H1 (cell line): Measurements from ENCODE around the gene OBSCN. TPM values are rescaled to one million over a fixed set of nuclear protein-coding genes. Genes with fewer than 3 reads are reported as not detected.

Source experiments
- CTCF ChIA-PET: fragments of 300-600 bp; sonication (Branson Sonifier 250); formaldehyde crosslinking; loops from one replicate; lab custom pipeline; 2021; ENCODE audit not compliant: partially characterized antibody; lab: Charles Lee
- POLR2A ChIA-PET: fragments of 300-600 bp; sonication (Branson Sonifier 250); formaldehyde crosslinking; loops from one replicate; lab custom pipeline; 2021; ENCODE audit warnings: inconsistent platforms; ENCODE audit not compliant: partially characterized antibody; lab: Charles Lee
- DNase-seq, 2 experiments: peaks; one replicate each; pipeline versions ENCODE4 v3.0.0 to v3.0.0-alpha.2; 2010 to 2022; ENCODE audit warnings: low spot score in 2 of 2, low read depth in 1 of 2, mixed read lengths in 1 of 2
- FAIRE-seq: peaks from 2 replicates; lab custom pipeline; 2011; peaks lifted over from hg19 to GRCh38; lab: Jason Lieb, UNC
- H2AFZ ChIP-seq: 2 replicates; pipeline ENCODE4 v1.8.1; 2012; ENCODE audit warnings: low read length, inconsistent platforms
- H2AK5ac ChIP-seq: 2 replicates; pipeline ENCODE4 v1.6.1; 2013; ENCODE audit warnings: low read depth, low read length
- H2BK120ac ChIP-seq: replicated peaks from 2 replicates; pipeline ENCODE3; 2013; ENCODE audit warnings: low read depth, low read length, inconsistent platforms
- H2BK12ac ChIP-seq: 2 replicates; pipeline ENCODE4 v1.6.1; 2013; ENCODE audit warnings: low read depth, low read length
- H2BK15ac ChIP-seq: 2 replicates; pipeline ENCODE4 v1.6.1; 2013; ENCODE audit warnings: low read length
- H2BK20ac ChIP-seq: 2 replicates; pipeline ENCODE4 v1.6.1; 2013; ENCODE audit warnings: low read length
- H2BK5ac ChIP-seq: 2 replicates; pipeline ENCODE4 v1.6.1; 2013; ENCODE audit warnings: low read depth, low read length
- H3K14ac ChIP-seq: 2 replicates; pipeline ENCODE4 v1.6.1; 2013; ENCODE audit warnings: inconsistent platforms; ENCODE audit not compliant: insufficient read length
- H3K18ac ChIP-seq: 2 replicates; pipeline ENCODE4 v1.6.1; 2013; ENCODE audit warnings: low read length; ENCODE audit errors: extremely low read depth
- H3K23ac ChIP-seq: 2 replicates; pipeline ENCODE4 v1.6.1; 2013; ENCODE audit warnings: inconsistent platforms; ENCODE audit not compliant: insufficient read length
- H3K23me2 ChIP-seq: 2 replicates; pipeline ENCODE4 v1.6.1; 2013; ENCODE audit warnings: low read depth, low read length
- H3K27ac ChIP-seq: 2 replicates; pipeline ENCODE4 v1.6.1; 2011; ENCODE audit warnings: low read depth, low read length, inconsistent platforms
- H3K27me3 ChIP-seq, 4 experiments: replicated peaks in 1 of 4; 1 replicate in 1 of 4; 2 replicates in 3 of 4; pipeline versions ENCODE4 v1.6.1 to v1.8.1; 2011 to 2013; ENCODE audit warnings: low read length in 3 of 4, mild to moderate bottlenecking in 3 of 4, inconsistent platforms in 2 of 4, mixed read lengths in 2 of 4, moderate library complexity in 1 of 4; ENCODE audit not compliant: control insufficient read depth in 3 of 4, insufficient read depth in 3 of 4; ENCODE audit errors: extremely low read depth in 1 of 4
- H3K36me3 ChIP-seq, 4 experiments: 2 replicates each; pipeline versions ENCODE4 v1.6.1 to v1.8.1; 2011 to 2013; ENCODE audit warnings: mild to moderate bottlenecking in 4 of 4, low read length in 3 of 4, moderate library complexity in 2 of 4, control low read depth in 1 of 4, inconsistent platforms in 1 of 4; ENCODE audit not compliant: insufficient read depth in 4 of 4, control insufficient read depth in 2 of 4
- H3K4ac ChIP-seq: replicated peaks from 2 replicates; pipeline ENCODE3; 2013; ENCODE audit warnings: low read length, low read depth, mixed read lengths, inconsistent platforms; ENCODE audit not compliant: insufficient read length
- H3K4me1 ChIP-seq, 4 experiments: replicated peaks in 1 of 4; 1 replicate in 1 of 4; 2 replicates in 3 of 4; pipeline versions ENCODE4 v1.6.1 to v1.8.1; 2011 to 2013; ENCODE audit warnings: low read length in 3 of 4, inconsistent platforms in 2 of 4, mixed read lengths in 1 of 4; ENCODE audit not compliant: insufficient read depth in 4 of 4, control insufficient read depth in 3 of 4
- H3K4me2 ChIP-seq, 2 experiments: 2 replicates each; pipeline versions ENCODE4 v1.6.1 to v1.8.1; 2011 to 2013; ENCODE audit warnings: low read depth in 2 of 2, low read length in 2 of 2, control low read depth in 1 of 2, inconsistent platforms in 1 of 2, mild to moderate bottlenecking in 1 of 2; ENCODE audit not compliant: insufficient read depth in 1 of 2
- H3K4me3 ChIP-seq, 4 experiments: fragments of 200-600, 300-600 bp in 1 of 4; sonication (generic), shearing (Covaris generic), sonication (Bioruptor Twin) in 1 of 4; 2 replicates each; pipeline versions ENCODE4 v1.5.1 to v1.8.1; 2011 to 2016; ENCODE audit warnings: low read length in 4 of 4, low read depth in 3 of 4, control low read depth in 2 of 4, inconsistent platforms in 2 of 4, mild to moderate bottlenecking in 2 of 4, mixed read lengths in 1 of 4, moderate library complexity in 1 of 4; ENCODE audit not compliant: insufficient read depth in 2 of 4; ENCODE audit errors: extremely low read depth in 1 of 4
- H3K56ac ChIP-seq: replicated peaks from 2 replicates; pipeline ENCODE3; 2013; ENCODE audit warnings: low read depth, mild to moderate bottlenecking, mixed read lengths, low read length, inconsistent platforms; ENCODE audit not compliant: insufficient read length
- H3K79me1 ChIP-seq: 2 replicates; pipeline ENCODE4 v1.6.1; 2013; ENCODE audit warnings: low read depth, low read length, control low read depth
- H3K79me2 ChIP-seq, 2 experiments: 2 replicates each; pipeline versions ENCODE4 v1.6.1 to v1.8.1; 2012 to 2013; ENCODE audit warnings: low read length in 2 of 2, mild to moderate bottlenecking in 2 of 2, inconsistent platforms in 1 of 2; ENCODE audit not compliant: insufficient read depth in 2 of 2, control insufficient read depth in 1 of 2
- H3K9ac ChIP-seq, 4 experiments: replicated peaks in 1 of 4; 1 replicate in 1 of 4; 2 replicates in 3 of 4; pipeline versions ENCODE4 v1.6.1 to v1.8.1; 2011 to 2013; ENCODE audit warnings: low read depth in 3 of 4, low read length in 3 of 4, control low read depth in 2 of 4, mild to moderate bottlenecking in 2 of 4, moderate library complexity in 2 of 4, inconsistent platforms in 1 of 4; ENCODE audit errors: extremely low read depth in 1 of 4
- H3K9me3 ChIP-seq, 2 experiments: 2 replicates each; pipeline versions ENCODE4 v1.6.1 to v1.8.1; 2012 to 2013; ENCODE audit warnings: mild to moderate bottlenecking in 2 of 2, moderate library complexity in 2 of 2, control low read depth in 1 of 2, inconsistent platforms in 1 of 2, low read depth in 1 of 2, low read length in 1 of 2, mixed read lengths in 1 of 2; ENCODE audit not compliant: insufficient read depth in 2 of 2
- H4K20me1 ChIP-seq, 2 experiments: replicated peaks in 1 of 2; 2 replicates each; pipeline versions ENCODE3 to v1.8.1; 2011 to 2013; ENCODE audit warnings: inconsistent platforms in 2 of 2, low read length in 2 of 2, mild to moderate bottlenecking in 1 of 2; ENCODE audit not compliant: insufficient read depth in 2 of 2, control insufficient read depth in 1 of 2
- H4K5ac ChIP-seq: 2 replicates; pipeline ENCODE4 v1.6.1; 2013; ENCODE audit warnings: low read length, low read depth, mixed read lengths, inconsistent platforms; ENCODE audit not compliant: insufficient read length
- H4K8ac ChIP-seq: 2 replicates; pipeline ENCODE4 v1.8.0; 2013; ENCODE audit warnings: mild to moderate bottlenecking, moderate library complexity, low read length, inconsistent platforms; ENCODE audit not compliant: insufficient read depth; ENCODE audit errors: extremely low read depth
- H4K91ac ChIP-seq: replicated peaks from 2 replicates; pipeline ENCODE3; 2013; ENCODE audit warnings: low read length, mixed read lengths, inconsistent platforms; ENCODE audit not compliant: insufficient read length
- CBX5 ChIP-seq: fragments of 300-800, 300-1000 bp; sonication (generic); IDR thresholded peaks from 2 replicates; pipeline ENCODE4 v1.7.1; 2016; ENCODE audit warnings: antibody characterized with exemption, low read length, low read depth
- CEBPB ChIP-seq: IDR thresholded peaks from 2 replicates; pipeline ENCODE4 v1.6.1; 2012; ENCODE audit warnings: low read depth, low read length
- CHD2 ChIP-seq: IDR thresholded peaks from 2 replicates; pipeline ENCODE4 v1.6.1; 2012; ENCODE audit warnings: low read length, improper control_type of control experiment
- CTBP2 ChIP-seq: IDR thresholded peaks from 2 replicates; pipeline ENCODE4 v1.7.0; 2011; ENCODE audit warnings: borderline replicate concordance, mild to moderate bottlenecking, moderate library complexity, mixed read lengths, low read length; ENCODE audit not compliant: insufficient read depth, insufficient read length
- EP300 ChIP-seq, 2 experiments: IDR thresholded peaks; 1 replicate in 1 of 2; 2 replicates in 1 of 2; pipeline ENCODE4 v1.6.1; 2011 to 2012; ENCODE audit warnings: low read depth in 2 of 2, low read length in 2 of 2, mild to moderate bottlenecking in 2 of 2, borderline replicate concordance in 1 of 2, inconsistent platforms in 1 of 2, moderate library complexity in 1 of 2
- GABPA ChIP-seq: IDR thresholded peaks from 2 replicates; pipeline ENCODE4 v1.6.1; 2011; ENCODE audit warnings: mild to moderate bottlenecking, low read length, moderate library complexity, borderline replicate concordance; ENCODE audit not compliant: insufficient read depth
- KDM5A ChIP-seq: fragments of 200-600 bp; IDR thresholded peaks from 2 replicates; pipeline ENCODE4 v1.7.1; 2012; ENCODE audit warnings: mild to moderate bottlenecking, low read length, inconsistent platforms, mixed read lengths
- RFX5 ChIP-seq: IDR thresholded peaks from 2 replicates; pipeline ENCODE4 v1.6.1; 2011; ENCODE audit warnings: low read depth, low read length, improper control_type of control experiment, borderline replicate concordance
- SIRT6 ChIP-seq: IDR thresholded peaks from one replicate; pipeline ENCODE4 v1.7.1; 2012; ENCODE audit warnings: low read length, inconsistent platforms
- SP2 ChIP-seq: IDR thresholded peaks from 2 replicates; pipeline ENCODE4 v1.6.1; 2012; ENCODE audit warnings: mild to moderate bottlenecking, low read length, inconsistent platforms
- SP4 ChIP-seq: IDR thresholded peaks from 2 replicates; pipeline ENCODE4 v1.6.1; 2012; ENCODE audit warnings: low read length, inconsistent platforms
- TBP ChIP-seq: IDR thresholded peaks from 2 replicates; pipeline ENCODE4 v1.6.1; 2011; ENCODE audit warnings: low read depth, low read length, improper control_type of control experiment
- ZNF274 ChIP-seq: IDR thresholded peaks from 2 replicates; pipeline ENCODE4 v1.7.0; 2012; ENCODE audit warnings: low read length, borderline replicate concordance; ENCODE audit errors: extremely low read depth
- WGBS, 2 experiments: shearing (Covaris generic) in 1 of 2; methylation state at CpG; one replicate each; pipeline versions ENCODE4 v1.1.6 to v1.1.7; 2013 to 2015; ENCODE audit warnings: low lambda C conversion rate in 2 of 2, mixed read lengths in 2 of 2, inconsistent platforms in 1 of 2, low coverage in 1 of 2, missing lambda C conversion rate in 1 of 2; ENCODE audit not compliant: insufficient replicate concordance in 2 of 2, insufficient coverage in 1 of 2, insufficient read length in 1 of 2; ENCODE audit errors: extremely low coverage in 1 of 2, missing lambda C conversion rate in 1 of 2; 5-methylcytosine and 5-hydroxymethylcytosine counted together
- polyA plus RNA-seq, 7 experiments: library from polyadenylated mRNA; depleted of rRNA in 3 of 7; stranded (reverse) in 5 of 7; unstranded in 2 of 7; fragments of >200 nt in 5 of 7; fragments of 200-250 nt in 2 of 7; gene quantifications; 1 replicate in 5 of 7; 2 replicates in 1 of 7; 4 replicates in 1 of 7; pipeline versions ENCODE4 v1.2.1 to v1.2.3, GENCODE V29; 2011 to 2013; ENCODE audit warnings: missing spikeins in 2 of 7, mixed read lengths in 2 of 7
- total RNA-seq: library from RNA; stranded (reverse); fragmentation: NEBNext Ultra II Directional; extraction: Animal tissue kit (Norgen Biotek cat#: 25700); gene quantifications from 2 replicates; pipeline ENCODE4 v1.2.1, GENCODE V29; 2021
- TF ChIP-seq, protein P1 (sequence below): IDR thresholded peaks from 2 replicates; pipeline ENCODE4 v1.6.1; 2011; ENCODE audit warnings: low read length, improper control_type of control experiment

The OBSCN gene
- total and polyA plus RNA-seq, 2 of the 8 experiments (the other 6 are each of a cell fraction or from before 2014, with no cell fraction given), result 7.5 to 28.4 TPM

DNA sequence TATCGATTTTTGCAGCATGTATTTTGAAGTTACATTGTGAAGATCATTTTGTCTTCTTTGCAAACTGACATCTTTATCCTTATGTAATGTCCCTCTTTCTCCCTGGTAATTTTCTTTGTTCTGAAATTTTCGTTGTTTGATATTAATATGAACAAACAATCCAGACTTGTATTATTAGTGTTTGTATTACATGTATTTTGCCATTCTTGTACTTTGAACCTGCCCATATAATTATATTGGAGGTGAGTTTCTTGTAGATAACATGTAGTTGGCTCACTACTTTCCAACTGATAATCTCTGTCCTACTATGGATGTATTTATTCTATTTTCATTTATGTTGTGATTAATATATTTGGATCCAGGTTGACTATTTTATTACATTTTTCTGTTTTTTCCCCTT is 27.1 kb downstream of the OBSCN start:
- no peak overlapping the region for H4K8ac ChIP-seq
- no peak overlapping the region for H3K18ac ChIP-seq
- no peaks in the 10 kb centered on the region for H3K27me3 ChIP-seq
- H4K91ac ChIP-seq, result no peak overlapping the region
- no peak overlapping the region for H3K4ac ChIP-seq
- ChIA-PET CTCF (no interaction called here), POLR2A (no interaction called here)
- H2AFZ ChIP-seq, result no peak overlapping the region
- no peak overlapping the region for H2BK20ac ChIP-seq
- H3K14ac ChIP-seq, result no peak overlapping the region
- no peak overlapping the region for H3K4me2 ChIP-seq
- no peak overlapping the region for H2BK5ac ChIP-seq
- H3K36me3 ChIP-seq, result peaks cover 5 to 18% (median 16%) of the 10 kb centered on the region in 4 experiments; a peak in 7 of 8 replicates
- no peak overlapping the region for H3K23ac ChIP-seq
- no peak overlapping the region for H4K5ac ChIP-seq
- FAIRE-seq, result no peak
- DNase-seq, result no peak
- H3K9ac ChIP-seq, result no peak overlapping the region
- H3K27ac ChIP-seq, result no peak overlapping the region
- WGBS, 2 experiments, result 82% methylated on average over 2 of the region's 2 CpGs; no CpG with 5 or more reads in 1 of the 2 experiments
- H2BK15ac ChIP-seq, result no peak overlapping the region
- no peak overlapping the region for H3K56ac ChIP-seq
- H3K79me1 ChIP-seq, result peaks cover 2% of the 10 kb centered on the region; the same call in 1 of the 2 replicates
- H2BK12ac ChIP-seq, result no peak overlapping the region
- peaks cover 8 to 13% of the 10 kb centered on the region in 2 experiments; a peak in 3 of 4 replicates for H3K9me3 ChIP-seq
- H3K79me2 ChIP-seq, result no peaks in the 10 kb centered on the region; a peak in 1 of 4 replicates
- no peak overlapping the region for H2BK120ac ChIP-seq
- H3K23me2 ChIP-seq, result peaks cover 3% of the 10 kb centered on the region
- H3K4me3 ChIP-seq, result no peak overlapping the region
- no peaks in the 10 kb centered on the region for H3K4me1 ChIP-seq
- H4K20me1 ChIP-seq, result peaks cover 0 to 6% of the 10 kb centered on the region in 2 experiments
- H2AK5ac ChIP-seq, result no peak overlapping the region
- TF ChIP-seq KDM5A (no peak), CBX5 (no peak), SP2 (no peak), EP300 (IDR thresholded peaks at IDR 0.05; ENCODE audit: borderline replicate concordance in 1 of 2, low read depth in 2 of 2, low read length in 2 of 2) (no peak), CTBP2 (no peak), TBP (no peak), ZNF274 (no peak), GABPA (no peak), CHD2 (no peak), RFX5 (no peak), SP4 (no peak), CEBPB (no peak), SIRT6 (no peak)
- TF ChIP-seq, protein P1, sequence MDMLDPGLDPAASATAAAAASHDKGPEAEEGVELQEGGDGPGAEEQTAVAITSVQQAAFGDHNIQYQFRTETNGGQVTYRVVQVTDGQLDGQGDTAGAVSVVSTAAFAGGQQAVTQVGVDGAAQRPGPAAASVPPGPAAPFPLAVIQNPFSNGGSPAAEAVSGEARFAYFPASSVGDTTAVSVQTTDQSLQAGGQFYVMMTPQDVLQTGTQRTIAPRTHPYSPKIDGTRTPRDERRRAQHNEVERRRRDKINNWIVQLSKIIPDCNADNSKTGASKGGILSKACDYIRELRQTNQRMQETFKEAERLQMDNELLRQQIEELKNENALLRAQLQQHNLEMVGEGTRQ, result no peak
